HepG2 (cell line): ENCODE measurements around the gene PCDH7. TPM values are rescaled to one million over a fixed set of nuclear protein-coding genes. Genes with fewer than 3 reads are reported as not detected.

Source experiments
- ATAC-seq: fragments of 200-7000 bp; cut with Tn5 transposase; 3 replicates; pipeline ENCODE4 v1.9.1; 2020; ENCODE audit warnings: mild to moderate bottlenecking, moderate library complexity
- BruUV-seq: library from RNA; stranded (reverse); fragments of 400-500 nt; replicated peaks from 2 replicates; lab custom pipeline; 2021; lab: Mats Ljungman, UMichigan
- CTCF ChIA-PET: fragments of 300-600 bp; formaldehyde crosslinking; extraction: SDS; loops from one replicate; lab custom pipeline; 2021; ENCODE audit warnings: low total read pairs, inconsistent platforms, low intra/inter-chr PET ratio; lab: Yijun Ruan, JAX
- POLR2A ChIA-PET: fragments of 350-600 bp; sonication (Branson Sonifier 250); formaldehyde crosslinking; loops from one replicate; lab custom pipeline; 2020; ENCODE audit warnings: antibody characterized with exemption, inconsistent platforms; lab: Yijun Ruan, JAX
- DNase-seq: peaks from one replicate; pipeline ENCODE4 v3.0.0-alpha.2; 2015; ENCODE audit warnings: low spot score
- FAIRE-seq: peaks from 3 replicates; lab custom pipeline; 2011; peaks lifted over from hg19 to GRCh38; lab: Jason Lieb, UNC
- H2AFZ ChIP-seq: one replicate; pipeline ENCODE4 v1.6.1; 2011; ENCODE audit warnings: low read length, inconsistent platforms
- H3K27ac ChIP-seq: fragments of 300-600 bp; 3 replicates; pipeline ENCODE4 v1.8.0; 2011; ENCODE audit warnings: mixed run types, mild to moderate bottlenecking, mixed read lengths, low read length, inconsistent platforms; ENCODE audit not compliant: insufficient read depth; ENCODE audit errors: extremely low read length
- H3K27me3 ChIP-seq, 2 experiments: fragments of 200-600 bp in 1 of 2; 2 replicates in 1 of 2; 3 replicates in 1 of 2; pipeline versions ENCODE4 v1.6.0 to v1.8.0; 2011; ENCODE audit warnings: low read length in 2 of 2, mild to moderate bottlenecking in 2 of 2, moderate library complexity in 2 of 2, inconsistent platforms in 1 of 2; ENCODE audit not compliant: insufficient read depth in 2 of 2, control insufficient read depth in 1 of 2
- H3K36me3 ChIP-seq, 2 experiments: fragments of 200-600 bp in 1 of 2; replicated peaks in 1 of 2; 2 replicates in 1 of 2; 3 replicates in 1 of 2; pipeline versions ENCODE4 v1.5.1 to v1.8.0; 2011; ENCODE audit warnings: low read length in 2 of 2, inconsistent platforms in 1 of 2; ENCODE audit not compliant: insufficient read depth in 2 of 2, control insufficient read depth in 1 of 2
- H3K4me1 ChIP-seq: 2 replicates; pipeline ENCODE4 v1.5.1; 2012; ENCODE audit warnings: low read length, inconsistent platforms; ENCODE audit not compliant: insufficient read depth
- H3K4me2 ChIP-seq: 2 replicates; pipeline ENCODE4 v1.6.0; 2011; ENCODE audit warnings: low read depth, low read length, inconsistent platforms
- H3K4me3 ChIP-seq, 3 experiments: fragments of 200-600 bp in 1 of 3; sonication (generic), shearing (Covaris generic) in 1 of 3; replicated peaks in 1 of 3; 2 replicates each; pipeline ENCODE4 v1.5.1; 2011 to 2016; ENCODE audit warnings: low read length in 3 of 3, inconsistent platforms in 2 of 3, low read depth in 2 of 3, mild to moderate bottlenecking in 2 of 3, control low read depth in 1 of 3, mixed read lengths in 1 of 3; ENCODE audit not compliant: insufficient read depth in 1 of 3
- H3K79me2 ChIP-seq: one replicate; pipeline ENCODE4 v1.6.1; 2011; ENCODE audit warnings: low read length, inconsistent platforms; ENCODE audit not compliant: insufficient read depth
- H3K9ac ChIP-seq: 2 replicates; pipeline ENCODE4 v1.6.0; 2011; ENCODE audit warnings: mild to moderate bottlenecking, low read depth, low read length, inconsistent platforms; ENCODE audit not compliant: insufficient read depth
- H3K9me3 ChIP-seq: 2 replicates; pipeline ENCODE4 v1.5.1; 2012; ENCODE audit warnings: mild to moderate bottlenecking, low read length
- H4K20me1 ChIP-seq: 2 replicates; pipeline ENCODE4 v1.6.0; 2011; ENCODE audit warnings: inconsistent platforms, mild to moderate bottlenecking, low read length, moderate library complexity; ENCODE audit not compliant: insufficient read depth
- DMAP1 ChIP-seq: IDR thresholded peaks from 2 replicates; pipeline ENCODE4 v1.6.1; 2016
- ELF1 ChIP-seq: sonication (generic); formaldehyde crosslinking; IDR thresholded peaks from 2 replicates; pipeline ENCODE4 v1.4.0; 2020; ENCODE audit warnings: missing genetic modification reagents
- FIP1L1 ChIP-seq: fragments of 200-400 bp; formaldehyde crosslinking; IDR thresholded peaks from 2 replicates; pipeline ENCODE4 v1.6.1; 2018; ENCODE audit warnings: low read depth, mild to moderate bottlenecking, low read length, moderate library complexity, borderline replicate concordance; ENCODE audit not compliant: insufficient read depth
- FOXC1 ChIP-seq: sonication (generic); formaldehyde crosslinking; IDR thresholded peaks from 2 replicates; pipeline ENCODE4 v1.8.0; 2022; ENCODE audit warnings: mild to moderate bottlenecking, missing genetic modification reagents, borderline replicate concordance
- IKZF1 ChIP-seq: fragments of 450-650 bp; IDR thresholded peaks from 2 replicates; pipeline ENCODE4 v1.7.1; 2016
- MXI1 ChIP-seq: IDR thresholded peaks from 3 replicates; pipeline ENCODE4 v1.6.1; 2012; ENCODE audit warnings: low read depth, low read length, inconsistent platforms, borderline replicate concordance
- NAIF1 ChIP-seq: sonication (generic); formaldehyde crosslinking; IDR thresholded peaks from 2 replicates; pipeline ENCODE4 v1.5.0; 2020; ENCODE audit warnings: mild to moderate bottlenecking, missing genetic modification reagents, borderline replicate concordance
- RARA ChIP-seq: IDR thresholded peaks from 2 replicates; pipeline ENCODE4 v1.6.1; 2016; ENCODE audit warnings: missing genetic modification reagents, missing compliant biosample characterization
- RXRB ChIP-seq: IDR thresholded peaks from 2 replicates; pipeline ENCODE4 v1.6.1; 2016; ENCODE audit warnings: borderline replicate concordance, missing genetic modification reagents, missing compliant biosample characterization
- WIZ ChIP-seq: sonication (generic); formaldehyde crosslinking; IDR thresholded peaks from 2 replicates; pipeline ENCODE4 v1.5.1; 2020; ENCODE audit warnings: mild to moderate bottlenecking, missing genetic modification reagents
- ZEB1 ChIP-seq: IDR thresholded peaks from 2 replicates; pipeline ENCODE4 v1.6.1; 2012; ENCODE audit warnings: mild to moderate bottlenecking, low read depth, inconsistent platforms; ENCODE audit not compliant: insufficient replicate concordance
- ZNF256 ChIP-seq: sonication (generic); formaldehyde crosslinking; conservative IDR thresholded peaks from 2 replicates; pipeline ENCODE4 v1.4.0; 2020; ENCODE audit warnings: missing genetic modification reagents
- ZNF564 ChIP-seq: sonication (generic); formaldehyde crosslinking; IDR thresholded peaks from 2 replicates; pipeline ENCODE4 v1.8.1; 2023; ENCODE audit warnings: mild to moderate bottlenecking, missing genetic modification reagents
- ZNF713 ChIP-seq: sonication (generic); formaldehyde crosslinking; IDR thresholded peaks from 2 replicates; pipeline ENCODE4 v1.4.0; 2020; ENCODE audit warnings: mild to moderate bottlenecking, missing genetic modification reagents
- WGBS: methylation state at CpG from one replicate; pipeline ENCODE4 v1.1.6; 2017; ENCODE audit warnings: low lambda C conversion rate; 5-methylcytosine and 5-hydroxymethylcytosine counted together
- in situ Hi-C: cut with HindIII; loops from 2 replicates; pipeline ENCODE4 v1.10.0; 2017; ENCODE audit warnings: low pct_unique_long_range_greater_than_20kb; ENCODE audit not compliant: extremely low pct_ligation_motif_present
- intact Hi-C: fragments of 100-400 bp; cut with micrococcal nuclease; formaldehyde crosslinking; loops from one replicate; pipeline ENCODE4 v1.10.0; 2022; ENCODE audit not compliant: unreplicated experiment
- polyA plus RNA-seq, 8 experiments: library from polyadenylated mRNA; depleted of rRNA in 3 of 8; stranded (reverse) in 7 of 8; unstranded in 1 of 8; fragments of >200 nt; fragmentation: Illumina TruSeq in 4 of 8; extraction: Trizol in 4 of 8; gene quantifications; 2 replicates each; pipeline versions ENCODE4 v1.2.1 to v1.2.3, GENCODE V29; 2011 to 2016; ENCODE audit warnings: low read depth in 4 of 8, missing spikeins in 1 of 8, mixed read lengths in 1 of 8; ENCODE audit not compliant: insufficient read depth in 1 of 8
- total RNA-seq, 5 experiments: library from RNA; depleted of rRNA; stranded (reverse); fragments of >200 nt; fragmentation: Illumina TruSeq; extraction: Trizol; gene quantifications; 2 replicates each; pipeline ENCODE4 v1.2.3, GENCODE V29; 2016; ENCODE audit warnings: low read depth in 1 of 5
- TF ChIP-seq, protein P1 (sequence below): sonication (generic); formaldehyde crosslinking; conservative IDR thresholded peaks from 2 replicates; pipeline ENCODE4 v1.4.0; 2020; ENCODE audit warnings: missing genetic modification reagents
- TF ChIP-seq, protein P2 (sequence below): IDR thresholded peaks from 2 replicates; pipeline ENCODE4 v1.6.1; 2012; ENCODE audit warnings: low read depth, low read length, improper control_type of control experiment
- TF ChIP-seq, protein P3 (sequence below): sonication (generic); formaldehyde crosslinking; IDR thresholded peaks from 2 replicates; pipeline ENCODE4 v1.5.0; 2020; ENCODE audit warnings: mild to moderate bottlenecking, missing genetic modification reagents, borderline replicate concordance
- TF ChIP-seq, protein P4 (sequence below): sonication (generic); formaldehyde crosslinking; IDR thresholded peaks from 2 replicates; pipeline ENCODE4 v1.5.0; 2020; ENCODE audit warnings: missing genetic modification reagents

Gene PCDH7
- total and polyA plus RNA-seq, 2 of the 13 experiments (the other 11 are each of a cell fraction or from before 2014, with no cell fraction given) = not detected

DNA sequence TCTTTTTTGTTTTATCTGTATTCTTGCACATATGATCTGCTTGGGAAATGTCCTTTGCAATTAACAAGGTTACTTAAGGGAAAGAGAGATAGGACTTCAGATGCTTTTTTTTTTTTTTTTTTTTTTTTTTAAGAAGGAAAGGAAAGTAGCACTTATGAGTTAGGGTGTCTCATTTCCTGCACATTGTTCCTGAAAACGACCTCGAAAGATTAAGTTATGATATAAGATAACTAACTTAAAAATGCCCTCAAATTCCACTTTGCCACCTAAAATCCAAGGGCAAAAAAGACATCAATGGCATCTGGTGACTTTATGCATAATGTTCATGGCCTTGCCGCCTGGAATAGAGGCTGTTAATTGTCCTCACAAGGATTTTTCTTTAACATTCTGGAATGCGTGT, 44.9 kb downstream of the PCDH7 start:
- POLR2A ChIA-PET = no interaction called here
- CTCF ChIA-PET = no interaction called here
- Histone ChIP-seq H3K27me3 (no peaks in the 10 kb centered on the region), H2AFZ (no peak overlapping the region), H3K9ac (no peak overlapping the region), H3K27ac (no peak overlapping the region), H3K4me3 (no peak overlapping the region), H4K20me1 (no peaks in the 10 kb centered on the region), H3K4me1 (no peaks in the 10 kb centered on the region), H3K9me3 (no peaks in the 10 kb centered on the region), H3K36me3 (no peaks in the 10 kb centered on the region), H3K4me2 (no peak overlapping the region), H3K79me2 (no peaks in the 10 kb centered on the region)
- in situ Hi-C loops = no loop called here
- intact Hi-C loops = no loop called here
- ATAC-seq = no peak
- 3% methylated on average over 4 of the region's 4 CpGs for WGBS
- BruUV-seq = no TSS peak
- FAIRE-seq = no peak
- no peak for DNase-seq
- TF ChIP-seq FIP1L1 (no peak), ELF1 (CRISPR knock-in tag) (no peak), ZNF564 (CRISPR knock-in tag) (no peak), MXI1 (no peak), ZNF256 (CRISPR knock-in tag) (no peak), RXRB (CRISPR knock-in tag) (no peak), DMAP1 (CRISPR knock-in tag) (no peak), FOXC1 (CRISPR knock-in tag) (no peak), WIZ (no peak), ZNF713 (no peak), NAIF1 (CRISPR knock-in tag) (no peak), IKZF1 (no peak), RARA (CRISPR knock-in tag) (no peak), ZEB1 (no peak)
- TF ChIP-seq, protein P1, sequence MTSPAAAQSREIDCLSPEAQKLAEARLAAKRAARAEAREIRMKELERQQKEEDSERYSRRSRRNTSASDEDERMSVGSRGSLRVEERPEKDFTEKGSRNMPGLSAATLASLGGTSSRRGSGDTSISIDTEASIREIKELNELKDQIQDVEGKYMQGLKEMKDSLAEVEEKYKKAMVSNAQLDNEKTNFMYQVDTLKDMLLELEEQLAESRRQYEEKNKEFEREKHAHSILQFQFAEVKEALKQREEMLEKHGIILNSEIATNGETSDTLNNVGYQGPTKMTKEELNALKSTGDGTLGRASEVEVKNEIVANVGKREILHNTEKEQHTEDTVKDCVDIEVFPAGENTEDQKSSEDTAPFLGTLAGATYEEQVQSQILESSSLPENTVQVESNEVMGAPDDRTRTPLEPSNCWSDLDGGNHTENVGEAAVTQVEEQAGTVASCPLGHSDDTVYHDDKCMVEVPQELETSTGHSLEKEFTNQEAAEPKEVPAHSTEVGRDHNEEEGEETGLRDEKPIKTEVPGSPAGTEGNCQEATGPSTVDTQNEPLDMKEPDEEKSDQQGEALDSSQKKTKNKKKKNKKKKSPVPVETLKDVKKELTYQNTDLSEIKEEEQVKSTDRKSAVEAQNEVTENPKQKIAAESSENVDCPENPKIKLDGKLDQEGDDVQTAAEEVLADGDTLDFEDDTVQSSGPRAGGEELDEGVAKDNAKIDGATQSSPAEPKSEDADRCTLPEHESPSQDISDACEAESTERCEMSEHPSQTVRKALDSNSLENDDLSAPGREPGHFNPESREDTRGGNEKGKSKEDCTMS = no peak
- TF ChIP-seq, protein P2, sequence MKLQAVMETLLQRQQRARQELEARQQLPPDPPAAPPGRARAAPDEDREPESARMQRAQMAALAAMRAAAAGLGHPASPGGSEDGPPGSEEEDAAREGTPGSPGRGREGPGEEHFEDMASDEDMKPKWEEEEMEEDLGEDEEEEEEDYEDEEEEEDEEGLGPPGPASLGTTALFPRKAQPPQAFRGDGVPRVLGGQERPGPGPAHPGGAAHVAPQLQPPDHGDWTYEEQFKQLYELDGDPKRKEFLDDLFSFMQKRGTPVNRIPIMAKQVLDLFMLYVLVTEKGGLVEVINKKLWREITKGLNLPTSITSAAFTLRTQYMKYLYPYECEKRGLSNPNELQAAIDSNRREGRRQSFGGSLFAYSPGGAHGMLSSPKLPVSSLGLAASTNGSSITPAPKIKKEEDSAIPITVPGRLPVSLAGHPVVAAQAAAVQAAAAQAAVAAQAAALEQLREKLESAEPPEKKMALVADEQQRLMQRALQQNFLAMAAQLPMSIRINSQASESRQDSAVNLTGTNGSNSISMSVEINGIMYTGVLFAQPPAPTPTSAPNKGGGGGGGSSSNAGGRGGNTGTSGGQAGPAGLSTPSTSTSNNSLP = no peak
- TF ChIP-seq, protein P3, sequence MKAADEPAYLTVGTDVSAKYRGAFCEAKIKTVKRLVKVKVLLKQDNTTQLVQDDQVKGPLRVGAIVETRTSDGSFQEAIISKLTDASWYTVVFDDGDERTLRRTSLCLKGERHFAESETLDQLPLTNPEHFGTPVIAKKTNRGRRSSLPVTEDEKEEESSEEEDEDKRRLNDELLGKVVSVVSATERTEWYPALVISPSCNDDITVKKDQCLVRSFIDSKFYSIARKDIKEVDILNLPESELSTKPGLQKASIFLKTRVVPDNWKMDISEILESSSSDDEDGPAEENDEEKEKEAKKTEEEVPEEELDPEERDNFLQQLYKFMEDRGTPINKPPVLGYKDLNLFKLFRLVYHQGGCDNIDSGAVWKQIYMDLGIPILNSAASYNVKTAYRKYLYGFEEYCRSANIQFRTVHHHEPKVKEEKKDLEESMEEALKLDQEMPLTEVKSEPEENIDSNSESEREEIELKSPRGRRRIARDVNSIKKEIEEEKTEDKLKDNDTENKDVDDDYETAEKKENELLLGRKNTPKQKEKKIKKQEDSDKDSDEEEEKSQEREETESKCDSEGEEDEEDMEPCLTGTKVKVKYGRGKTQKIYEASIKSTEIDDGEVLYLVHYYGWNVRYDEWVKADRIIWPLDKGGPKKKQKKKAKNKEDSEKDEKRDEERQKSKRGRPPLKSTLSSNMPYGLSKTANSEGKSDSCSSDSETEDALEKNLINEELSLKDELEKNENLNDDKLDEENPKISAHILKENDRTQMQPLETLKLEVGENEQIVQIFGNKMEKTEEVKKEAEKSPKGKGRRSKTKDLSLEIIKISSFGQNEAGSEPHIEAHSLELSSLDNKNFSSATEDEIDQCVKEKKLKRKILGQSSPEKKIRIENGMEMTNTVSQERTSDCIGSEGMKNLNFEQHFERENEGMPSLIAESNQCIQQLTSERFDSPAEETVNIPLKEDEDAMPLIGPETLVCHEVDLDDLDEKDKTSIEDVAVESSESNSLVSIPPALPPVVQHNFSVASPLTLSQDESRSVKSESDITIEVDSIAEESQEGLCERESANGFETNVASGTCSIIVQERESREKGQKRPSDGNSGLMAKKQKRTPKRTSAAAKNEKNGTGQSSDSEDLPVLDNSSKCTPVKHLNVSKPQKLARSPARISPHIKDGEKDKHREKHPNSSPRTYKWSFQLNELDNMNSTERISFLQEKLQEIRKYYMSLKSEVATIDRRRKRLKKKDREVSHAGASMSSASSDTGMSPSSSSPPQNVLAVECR (CRISPR knock-in tag) = no peak
- TF ChIP-seq, protein P4, sequence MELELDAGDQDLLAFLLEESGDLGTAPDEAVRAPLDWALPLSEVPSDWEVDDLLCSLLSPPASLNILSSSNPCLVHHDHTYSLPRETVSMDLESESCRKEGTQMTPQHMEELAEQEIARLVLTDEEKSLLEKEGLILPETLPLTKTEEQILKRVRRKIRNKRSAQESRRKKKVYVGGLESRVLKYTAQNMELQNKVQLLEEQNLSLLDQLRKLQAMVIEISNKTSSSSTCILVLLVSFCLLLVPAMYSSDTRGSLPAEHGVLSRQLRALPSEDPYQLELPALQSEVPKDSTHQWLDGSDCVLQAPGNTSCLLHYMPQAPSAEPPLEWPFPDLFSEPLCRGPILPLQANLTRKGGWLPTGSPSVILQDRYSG (CRISPR knock-in tag) = no peak
